IMR-90 (cell line): Measurements from ENCODE around the gene SH3RF2. TPM values are rescaled to one million over a fixed set of nuclear protein-coding genes. Genes with fewer than 3 reads are reported as not detected.

Experiments
- ATAC-seq: fragments of 200-7000 bp; cut with Tn5 transposase; 2 replicates; pipeline ENCODE4 v1.9.1; 2020; ENCODE audit warnings: low read depth, mild to moderate bottlenecking, moderate library complexity
- BruUV-seq: library from RNA; stranded (reverse); fragments of 400-500 nt; replicated peaks from 2 replicates; lab custom pipeline; 2021; lab: Mats Ljungman, UMichigan
- CTCF ChIA-PET: fragments of 300-600 bp; formaldehyde crosslinking; extraction: SDS; loops from one replicate; lab custom pipeline; 2021; ENCODE audit warnings: antibody characterized with exemption; lab: Yijun Ruan, JAX
- POLR2A ChIA-PET: fragments of 300-600 bp; sonication (Branson Sonifier 250); formaldehyde crosslinking; loops from one replicate; lab custom pipeline; 2022; ENCODE audit warnings: antibody characterized with exemption; ENCODE audit not compliant: unreplicated experiment; lab: Charles Lee
- DNase-seq: peaks from one replicate; pipeline ENCODE4 v3.0.0; 2013
- H2AFZ ChIP-seq: replicated peaks from 2 replicates; pipeline ENCODE3; 2013; ENCODE audit warnings: low read length, mild to moderate bottlenecking; ENCODE audit not compliant: poor library complexity
- H2AK5ac ChIP-seq: 2 replicates; pipeline ENCODE4 v1.6.1; 2013; ENCODE audit warnings: low read depth, low read length, inconsistent platforms
- H2AK9ac ChIP-seq: replicated peaks from 2 replicates; pipeline ENCODE3; 2013; ENCODE audit warnings: mild to moderate bottlenecking, low read depth, low read length, moderate library complexity; ENCODE audit not compliant: poor library complexity
- H2BK120ac ChIP-seq: 2 replicates; pipeline ENCODE4 v1.6.1; 2013; ENCODE audit warnings: low read depth, low read length, inconsistent platforms
- H2BK15ac ChIP-seq: 3 replicates; pipeline ENCODE4 v1.6.1; 2013; ENCODE audit warnings: low read depth, low read length, inconsistent platforms
- H2BK20ac ChIP-seq: 2 replicates; pipeline ENCODE4 v1.6.1; 2013; ENCODE audit warnings: low read depth, mild to moderate bottlenecking, inconsistent platforms, low read length, moderate library complexity
- H2BK5ac ChIP-seq: 2 replicates; pipeline ENCODE4 v1.6.1; 2013; ENCODE audit warnings: mild to moderate bottlenecking, low read depth, low read length, inconsistent platforms; ENCODE audit not compliant: poor library complexity, severe bottlenecking
- H3K14ac ChIP-seq: replicated peaks from 2 replicates; pipeline ENCODE4 v1.6.1; 2013; ENCODE audit warnings: low read depth, low read length, inconsistent platforms
- H3K18ac ChIP-seq: 2 replicates; pipeline ENCODE4 v1.6.1; 2013; ENCODE audit warnings: low read depth, low read length, control low read depth
- H3K23ac ChIP-seq: 2 replicates; pipeline ENCODE4 v1.6.1; 2013; ENCODE audit warnings: low read depth, low read length, inconsistent platforms
- H3K27ac ChIP-seq: 2 replicates; pipeline ENCODE4 v1.5.1; 2013; ENCODE audit warnings: mild to moderate bottlenecking, control low read depth, low read length; ENCODE audit not compliant: insufficient read depth
- H3K27me3 ChIP-seq: 2 replicates; pipeline ENCODE4 v1.6.1; 2013; ENCODE audit warnings: low read length; ENCODE audit not compliant: control insufficient read depth, insufficient read depth
- H3K36me3 ChIP-seq: 2 replicates; pipeline ENCODE4 v1.6.1; 2013; ENCODE audit warnings: low read length, mixed read lengths; ENCODE audit not compliant: control insufficient read depth, insufficient read depth
- H3K4ac ChIP-seq: 2 replicates; pipeline ENCODE4 v1.6.1; 2013; ENCODE audit warnings: low read depth, low read length, inconsistent platforms
- H3K4me1 ChIP-seq: 2 replicates; pipeline ENCODE4 v1.6.1; 2013; ENCODE audit warnings: low read length, mixed read lengths; ENCODE audit not compliant: control insufficient read depth, insufficient read depth
- H3K4me2 ChIP-seq: 2 replicates; pipeline ENCODE4 v1.6.1; 2013; ENCODE audit warnings: low read depth, mild to moderate bottlenecking, control low read depth, low read length, moderate library complexity
- H3K4me3 ChIP-seq: 2 replicates; pipeline ENCODE4 v1.5.1; 2013; ENCODE audit warnings: low read depth, mild to moderate bottlenecking, control low read depth, low read length, moderate library complexity; ENCODE audit not compliant: insufficient read depth
- H3K56ac ChIP-seq: 2 replicates; pipeline ENCODE4 v1.6.1; 2013; ENCODE audit warnings: low read length, inconsistent platforms; ENCODE audit not compliant: insufficient read depth; ENCODE audit errors: extremely low read depth
- H3K79me1 ChIP-seq, 2 experiments: 2 replicates each; pipeline ENCODE4 v1.6.1; 2013; ENCODE audit warnings: low read length in 2 of 2, inconsistent platforms in 1 of 2, low read depth in 1 of 2
- H3K9ac ChIP-seq: 2 replicates; pipeline ENCODE4 v1.6.1; 2013; ENCODE audit warnings: low read depth, low read length, control low read depth
- H3K9me1 ChIP-seq: 2 replicates; pipeline ENCODE4 v1.6.1; 2013; ENCODE audit warnings: low read length, inconsistent platforms; ENCODE audit not compliant: insufficient read depth
- H3K9me3 ChIP-seq: 2 replicates; pipeline ENCODE4 v1.6.1; 2013; ENCODE audit warnings: low read length; ENCODE audit not compliant: control insufficient read depth, insufficient read depth
- H4K20me1 ChIP-seq: 2 replicates; pipeline ENCODE4 v1.6.1; 2013; ENCODE audit warnings: low read length, inconsistent platforms; ENCODE audit not compliant: insufficient read depth
- H4K5ac ChIP-seq: 2 replicates; pipeline ENCODE4 v1.6.1; 2013; ENCODE audit warnings: mild to moderate bottlenecking, low read depth, low read length, control low read depth
- H4K8ac ChIP-seq, 2 experiments: 2 replicates each; pipeline ENCODE4 v1.6.1; 2013; ENCODE audit warnings: low read depth in 2 of 2, low read length in 2 of 2, control low read depth in 1 of 2, inconsistent platforms in 1 of 2
- H4K91ac ChIP-seq: 2 replicates; pipeline ENCODE4 v1.6.1; 2013; ENCODE audit warnings: low read depth, low read length, inconsistent platforms; ENCODE audit not compliant: insufficient read depth
- BHLHE40 ChIP-seq: fragments of 150-350 bp; IDR thresholded peaks from 2 replicates; pipeline ENCODE4 v1.6.1; 2016; ENCODE audit warnings: mild to moderate bottlenecking, low read depth, low read length
- CEBPB ChIP-seq: IDR thresholded peaks from 2 replicates; pipeline ENCODE4 v1.6.1; 2012; ENCODE audit warnings: low read depth, low read length, improper control_type of control experiment
- CHD1 ChIP-seq: IDR thresholded peaks from 2 replicates; pipeline ENCODE4 v1.6.1; 2012; ENCODE audit warnings: low read depth, low read length, improper control_type of control experiment
- CTCF ChIP-seq: conservative IDR thresholded peaks from 2 replicates; pipeline ENCODE4 v1.5.1; 2012; ENCODE audit warnings: mild to moderate bottlenecking, low read depth, low read length, improper control_type of control experiment
- ELK1 ChIP-seq: fragments of 150-350 bp; IDR thresholded peaks from 2 replicates; pipeline ENCODE4 v1.6.1; 2016; ENCODE audit warnings: low read depth, mild to moderate bottlenecking, low read length, moderate library complexity, borderline replicate concordance
- FOS ChIP-seq: fragments of 150-350 bp; IDR thresholded peaks from 2 replicates; pipeline ENCODE4 v1.6.1; 2016; ENCODE audit warnings: low read depth, low read length
- MAFK ChIP-seq: IDR thresholded peaks from 2 replicates; pipeline ENCODE4 v1.6.1; 2012; ENCODE audit warnings: low read depth, low read length, improper control_type of control experiment
- MAZ ChIP-seq: IDR thresholded peaks from 2 replicates; pipeline ENCODE4 v1.6.1; 2012; ENCODE audit warnings: low read depth, mild to moderate bottlenecking, low read length, improper control_type of control experiment, moderate library complexity, borderline replicate concordance
- MXI1 ChIP-seq: IDR thresholded peaks from 2 replicates; pipeline ENCODE4 v1.6.1; 2012; ENCODE audit warnings: low read depth, mild to moderate bottlenecking, low read length, moderate library complexity, borderline replicate concordance
- NFE2L2 ChIP-seq: fragments of 150-350 bp; IDR thresholded peaks from 2 replicates; pipeline ENCODE4 v1.6.1; 2016; ENCODE audit warnings: low read depth, mild to moderate bottlenecking, low read length
- POLR2A ChIP-seq: IDR thresholded peaks from 2 replicates; pipeline ENCODE4 v1.6.1; 2012; ENCODE audit warnings: mild to moderate bottlenecking, low read depth, low read length
- RAD21 ChIP-seq: IDR thresholded peaks from 2 replicates; pipeline ENCODE4 v1.6.1; 2012; ENCODE audit warnings: low read length, improper control_type of control experiment
- RCOR1 ChIP-seq: IDR thresholded peaks from 2 replicates; pipeline ENCODE4 v1.6.1; 2012; ENCODE audit warnings: mild to moderate bottlenecking, low read length, improper control_type of control experiment; ENCODE audit not compliant: insufficient replicate concordance
- RFX5 ChIP-seq: IDR thresholded peaks from 2 replicates; pipeline ENCODE4 v1.8.0; 2012; ENCODE audit warnings: low read depth, mild to moderate bottlenecking, low read length, moderate library complexity
- SMC3 ChIP-seq: fragments of 150-350 bp; IDR thresholded peaks from 2 replicates; pipeline ENCODE4 v1.6.1; 2016; ENCODE audit warnings: low read depth, mild to moderate bottlenecking, antibody characterized with exemption, low read length, moderate library complexity
- USF2 ChIP-seq: fragments of 150-350 bp; IDR thresholded peaks from 2 replicates; pipeline ENCODE4 v1.6.1; 2017; ENCODE audit warnings: mild to moderate bottlenecking, antibody characterized with exemption, low read length, low read depth
- WGBS, 2 experiments: methylation state at CpG; one replicate each; pipeline versions ENCODE4 v1.1.5 to v1.1.7; 2013; ENCODE audit warnings: missing lambda C conversion rate in 2 of 2; ENCODE audit not compliant: insufficient read length in 1 of 2; ENCODE audit errors: extremely low coverage in 2 of 2; 5-methylcytosine and 5-hydroxymethylcytosine counted together
- dilution Hi-C: fragments of 300-500 bp; cut with HindIII; formaldehyde crosslinking; loops from one replicate; pipeline ENCODE4 v1.14.3; 2018; ENCODE audit warnings: low sequenced_read_pairs; ENCODE audit not compliant: unreplicated experiment
- in situ Hi-C: fragments of 300-500 bp; cut with MboI; formaldehyde crosslinking; loops from 3 replicates; pipeline ENCODE4 v1.14.3; 2019; ENCODE audit warnings: low sequenced_read_pairs, inconsistent platforms, mixed read lengths
- intact Hi-C: fragments of 100-400 bp; cut with micrococcal nuclease; formaldehyde crosslinking; loops from 2 replicates; pipeline ENCODE4 v1.10.0; 2022
- polyA plus RNA-seq, 3 experiments: library from polyadenylated mRNA; depleted of rRNA; stranded (reverse); fragments of >200 nt; gene quantifications; 2 replicates each; pipeline ENCODE4 v1.2.3, GENCODE V29; 2012; ENCODE audit warnings: low replicate concordance in 1 of 3
- total RNA-seq: library from RNA; depleted of rRNA; stranded (reverse); fragments of >200 nt; gene quantifications from 2 replicates; pipeline ENCODE4 v1.2.3, GENCODE V29; 2012

Gene SH3RF2
- total and polyA plus RNA-seq, 2 of the 4 experiments (the other 2 are of a cell fraction): 1.3 to 1.7 TPM

GRCh38 chr5:146078566-146078965, 142.2 kb downstream of the SH3RF2 start:
- intact Hi-C loops: no loop called here
- Histone ChIP-seq H2AFZ (no peak overlapping the region), H3K4me2 (no peak overlapping the region), H3K27me3 (peaks cover 15% of the 10 kb centered on the region), H3K14ac (no peak overlapping the region), H3K56ac (no peak overlapping the region), H3K9ac (no peak overlapping the region), H2BK5ac (no peak overlapping the region), H2AK9ac (no peak overlapping the region), H2BK20ac (no peak overlapping the region), H4K91ac (no peak overlapping the region), H2AK5ac (no peak overlapping the region), H3K36me3 (no peaks in the 10 kb centered on the region), H3K23ac (no peak overlapping the region), H4K8ac (no peak overlapping the region), H2BK120ac (no peak overlapping the region), H3K27ac (no peak overlapping the region), H3K9me1 (no peaks in the 10 kb centered on the region), H3K18ac (no peak overlapping the region), H4K5ac (no peak overlapping the region), H2BK15ac (no peak overlapping the region), H3K4ac (no peak overlapping the region), H3K9me3 (0 out of 2 replicates have a peak, but pooled peaks cover 2% of the 10 kb centered on the region), H3K4me1 (no peaks in the 10 kb centered on the region), H3K4me3 (no peak overlapping the region), H4K20me1 (no peaks in the 10 kb centered on the region), H3K79me1 (no peaks in the 10 kb centered on the region)
- TF ChIP-seq NFE2L2 (no peak), CEBPB (no peak), CTCF (no peak), MAFK (no peak), RFX5 (no peak), ELK1 (no peak), RCOR1 (no peak), RAD21 (no peak), MAZ (no peak), SMC3 (no peak), USF2 (no peak), FOS (no peak), BHLHE40 (no peak), CHD1 (no peak), POLR2A (no peak), MXI1 (no peak)
- BruUV-seq: no TSS peak
- CTCF ChIA-PET: no interaction called here
- in situ Hi-C loops: no loop called here
- DNase-seq: no peak
- no CpG with 5 or more reads among the region's 2 CpGs for WGBS, 2 experiments
- dilution Hi-C loops: no loop called here
- no peak for ATAC-seq
- POLR2A ChIA-PET: no interaction called here
